ENCODE measurements around the gene C9orf57.
A peak's percentile ranks its signal among the peaks of the same experiment; 100 is the strongest.

Gene C9orf57

DNA sequence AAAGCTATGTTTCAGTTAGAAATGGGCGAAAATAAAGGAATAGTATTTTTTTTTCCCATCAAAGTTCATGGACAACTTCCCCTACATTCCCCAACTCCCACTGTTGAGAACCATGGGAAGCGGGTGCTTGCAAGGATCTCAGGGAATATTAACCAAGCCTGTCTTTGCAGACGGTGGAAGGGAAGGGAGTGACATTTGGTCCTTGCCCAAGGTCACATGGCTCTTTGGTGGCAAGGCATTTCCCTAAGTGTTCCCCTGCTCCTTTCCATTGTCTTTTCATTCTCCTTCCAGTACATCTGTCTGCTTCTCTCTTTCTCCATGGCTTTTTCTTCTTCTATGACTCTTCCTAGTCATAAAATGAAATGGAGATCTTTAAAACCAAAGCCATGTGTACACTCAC lies 19.0 kb downstream of the C9orf57 start:
- TF ChIP-seq, protein P1, sequence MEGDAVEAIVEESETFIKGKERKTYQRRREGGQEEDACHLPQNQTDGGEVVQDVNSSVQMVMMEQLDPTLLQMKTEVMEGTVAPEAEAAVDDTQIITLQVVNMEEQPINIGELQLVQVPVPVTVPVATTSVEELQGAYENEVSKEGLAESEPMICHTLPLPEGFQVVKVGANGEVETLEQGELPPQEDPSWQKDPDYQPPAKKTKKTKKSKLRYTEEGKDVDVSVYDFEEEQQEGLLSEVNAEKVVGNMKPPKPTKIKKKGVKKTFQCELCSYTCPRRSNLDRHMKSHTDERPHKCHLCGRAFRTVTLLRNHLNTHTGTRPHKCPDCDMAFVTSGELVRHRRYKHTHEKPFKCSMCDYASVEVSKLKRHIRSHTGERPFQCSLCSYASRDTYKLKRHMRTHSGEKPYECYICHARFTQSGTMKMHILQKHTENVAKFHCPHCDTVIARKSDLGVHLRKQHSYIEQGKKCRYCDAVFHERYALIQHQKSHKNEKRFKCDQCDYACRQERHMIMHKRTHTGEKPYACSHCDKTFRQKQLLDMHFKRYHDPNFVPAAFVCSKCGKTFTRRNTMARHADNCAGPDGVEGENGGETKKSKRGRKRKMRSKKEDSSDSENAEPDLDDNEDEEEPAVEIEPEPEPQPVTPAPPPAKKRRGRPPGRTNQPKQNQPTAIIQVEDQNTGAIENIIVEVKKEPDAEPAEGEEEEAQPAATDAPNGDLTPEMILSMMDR (conservative IDR thresholded peaks at IDR 0.05; ENCODE audit: low read length) = no peak
- DNase-seq (ENCODE audit: low read depth) = no peak
- no peak overlapping the region for H3K4me3 ChIP-seq (ENCODE audit: low read length)

DNA sequence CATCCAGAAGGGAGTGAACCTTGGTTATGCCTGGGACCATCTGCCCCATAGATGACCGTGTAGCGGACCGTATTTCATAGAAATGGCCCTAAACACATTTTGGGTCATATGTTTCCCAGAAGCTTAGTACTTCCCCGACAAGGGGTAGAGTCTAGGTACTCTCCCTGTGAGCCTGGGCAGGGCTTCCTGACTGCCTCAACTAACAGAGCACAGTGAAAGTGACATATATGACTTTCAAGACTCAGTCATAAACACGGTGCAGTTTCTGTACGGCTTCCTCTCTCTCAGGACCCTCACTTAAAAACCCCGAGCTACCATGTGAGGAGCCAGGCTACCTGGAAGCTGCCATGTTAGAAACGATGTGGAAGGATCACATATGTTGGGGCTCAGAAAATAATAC lies 20.9 kb downstream of the C9orf57 start:
- DNase-seq (ENCODE audit: low read depth) = no peak
- H3K4me3 ChIP-seq (ENCODE audit: low read length) = no peak overlapping the region
- TF ChIP-seq, protein P1 (conservative IDR thresholded peaks at IDR 0.05; ENCODE audit: low read length) = no peak

DNA sequence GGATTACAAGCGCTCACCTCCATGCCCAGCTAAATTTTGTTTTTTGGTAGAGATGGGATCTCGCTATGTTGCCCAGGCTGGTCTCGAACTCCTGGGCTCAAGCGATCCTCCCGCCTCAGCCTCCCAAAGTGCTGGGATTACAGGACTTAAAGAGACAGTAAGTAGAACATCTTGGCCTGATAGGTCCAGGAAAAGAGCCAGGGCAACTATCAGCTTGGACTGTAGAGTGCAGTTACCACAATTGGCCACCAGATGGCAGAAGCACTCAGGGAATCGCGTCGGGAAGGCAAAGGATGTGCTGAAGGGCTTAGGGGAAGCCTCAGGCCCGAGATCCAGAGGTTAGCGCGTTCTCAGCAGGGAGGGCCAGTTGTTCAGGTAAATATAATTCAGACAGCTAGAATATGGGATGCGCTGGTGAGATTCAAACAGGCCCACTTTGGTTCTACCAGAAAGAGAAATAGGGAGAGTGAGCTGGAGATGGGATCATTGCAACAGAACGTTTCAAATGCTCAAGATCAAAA lies 21.5 kb downstream of the C9orf57 start:
- no peak overlapping the region for H3K4me3 ChIP-seq (ENCODE audit: low read length)
- peak; percentile 73 for DNase-seq (ENCODE audit: low read depth)
- TF ChIP-seq, protein P1 (conservative IDR thresholded peaks at IDR 0.05; ENCODE audit: low read length) = peak; percentile 97

DNA sequence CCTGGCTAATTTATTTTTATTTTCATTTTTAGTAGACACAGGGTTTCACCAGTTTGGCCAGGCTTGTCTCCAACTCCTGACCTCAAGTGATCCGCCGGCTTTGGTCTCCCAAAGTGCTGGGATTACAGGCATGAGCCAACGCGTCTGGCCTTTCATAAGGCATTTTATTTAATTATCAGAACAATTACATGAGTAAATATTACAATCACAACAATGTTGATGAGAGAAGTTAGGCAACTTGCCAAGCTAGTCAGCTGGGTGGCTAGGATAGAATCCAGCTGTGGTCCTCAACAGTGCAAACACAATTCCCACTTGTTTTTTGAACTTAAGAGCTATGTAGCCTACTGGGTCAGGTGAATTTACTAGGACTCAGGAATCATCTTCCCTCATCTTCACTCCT lies 22.0 kb downstream of the C9orf57 start:
- TF ChIP-seq, protein P1 (conservative IDR thresholded peaks at IDR 0.05; ENCODE audit: low read length) = no peak
- no peak overlapping the region for H3K4me3 ChIP-seq (ENCODE audit: low read length)
- DNase-seq (ENCODE audit: low read depth) = no peak

DNA sequence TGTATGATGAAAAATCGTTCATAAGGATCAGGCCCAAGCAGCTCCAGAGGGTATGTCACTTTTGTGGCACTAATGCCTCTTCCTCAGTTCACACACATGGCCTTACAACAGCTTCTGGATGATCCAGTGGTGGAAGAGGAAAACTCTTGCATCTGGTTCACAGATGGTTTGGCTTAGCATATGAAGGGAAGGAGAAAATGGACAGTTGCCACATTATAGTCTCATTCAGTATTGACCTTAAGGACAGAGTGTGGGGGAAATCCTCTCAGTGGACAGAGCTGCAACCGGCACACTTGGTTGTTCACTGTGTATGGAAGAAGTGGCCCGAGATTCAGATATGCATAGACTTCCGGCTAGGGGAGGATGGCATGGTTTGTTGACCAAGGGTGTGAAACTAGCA lies 22.8 kb downstream of the C9orf57 start:
- TF ChIP-seq, protein P1 (conservative IDR thresholded peaks at IDR 0.05; ENCODE audit: low read length) = no peak
- peak; percentile 70 for DNase-seq (ENCODE audit: low read depth)
- no peak overlapping the region for H3K4me3 ChIP-seq (ENCODE audit: low read length)

DNA sequence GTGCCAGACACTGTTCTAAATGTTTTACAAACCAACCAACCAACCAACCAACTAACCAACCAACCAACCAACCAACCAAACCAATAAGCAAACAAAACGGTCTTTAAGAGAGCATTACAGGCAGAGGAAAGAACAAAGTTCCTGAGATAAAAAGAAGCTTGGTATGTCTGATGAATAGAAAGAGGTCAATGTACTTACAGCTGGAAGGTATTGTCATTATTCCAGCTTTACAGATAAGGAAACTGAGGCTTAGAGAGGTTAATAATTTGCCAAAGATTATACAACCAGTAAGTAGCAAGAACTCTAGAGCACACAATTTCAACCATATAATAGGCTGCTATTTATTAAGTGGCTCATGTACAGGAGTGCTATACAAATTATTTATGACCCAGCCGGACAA lies 29.6 kb downstream of the C9orf57 start:
- no peak for DNase-seq (ENCODE audit: low read depth)

DNA sequence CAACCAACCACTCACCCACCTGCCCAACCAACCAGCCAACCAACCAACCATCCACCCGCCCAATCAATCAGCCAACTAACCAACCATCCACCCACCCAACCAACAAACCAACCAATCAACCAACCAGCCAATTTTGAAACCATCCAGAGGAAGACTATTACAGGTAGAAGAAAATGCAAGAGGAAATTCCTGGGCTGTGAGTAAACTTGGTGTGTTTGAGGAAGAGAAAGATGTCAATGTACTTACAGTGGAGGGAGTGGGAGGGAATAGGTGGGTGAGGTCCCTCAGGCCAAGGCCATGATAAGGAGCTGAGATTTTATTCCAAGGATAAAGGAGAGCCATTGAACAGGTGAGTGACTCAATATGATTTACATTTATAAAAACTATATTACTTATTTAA lies 30.4 kb downstream of the C9orf57 start:
- TF ChIP-seq, protein P1 (conservative IDR thresholded peaks at IDR 0.05; ENCODE audit: low read length) = no peak
- H3K4me3 ChIP-seq (ENCODE audit: low read length) = no peak overlapping the region
- DNase-seq (ENCODE audit: low read depth) = no peak

More for the DNA sequence above, 29.6 kb downstream of the C9orf57 start:
- no peak overlapping the region for H3K4me3 ChIP-seq (ENCODE audit: low read length)
- TF ChIP-seq, protein P1 (conservative IDR thresholded peaks at IDR 0.05; ENCODE audit: low read length) = no peak

All from AG10803 (cell line).